GM23338 (cell line): ENCODE results near the gene BUB1B.

ENCODE experiments used
- CREB1 ChIP-seq: fragments of 250-450 bp; sonication (Bioruptor Pico); IDR thresholded peaks from 2 replicates; pipeline ENCODE4 v1.5.0; 2020; ENCODE audit warnings: low read depth, mild to moderate bottlenecking, moderate library complexity
- CTCF ChIP-seq, 2 experiments: fragments of 200-600 bp in 1 of 2; sonication (generic) in 1 of 2; conservative IDR thresholded peaks; 2 replicates each; pipeline versions ENCODE4 v1.5.1 to v1.6.1; 2016 to 2017; ENCODE audit warnings: antibody characterized with exemption in 2 of 2, low read depth in 2 of 2, mild to moderate bottlenecking in 2 of 2, moderate library complexity in 1 of 2
- EZH2 ChIP-seq: fragments of 200-600 bp; sonication (generic); IDR thresholded peaks from one replicate; pipeline ENCODE4 v1.8.0; 2017; ENCODE audit warnings: antibody characterized with exemption, mild to moderate bottlenecking, low read depth; ENCODE audit not compliant: unreplicated experiment
- EZH2phosphoT487 ChIP-seq: fragments of 200-600 bp; sonication (generic); IDR thresholded peaks from one replicate; pipeline ENCODE4 v1.8.1; 2018; ENCODE audit warnings: antibody characterized with exemption; ENCODE audit not compliant: unreplicated experiment
- JUNB ChIP-seq: IDR thresholded peaks from one replicate; pipeline ENCODE4 v1.6.1; 2016; ENCODE audit warnings: antibody characterized with exemption; ENCODE audit not compliant: unreplicated experiment
- NANOG ChIP-seq: IDR thresholded peaks from 2 replicates; pipeline ENCODE4 v1.6.1; 2016; ENCODE audit warnings: antibody characterized with exemption, borderline replicate concordance
- POLR2AphosphoS5 ChIP-seq: IDR thresholded peaks from 2 replicates; pipeline ENCODE4 v1.6.1; 2016; ENCODE audit warnings: antibody characterized with exemption, low read depth
- ZNF114 ChIP-seq: fragments of 250-450 bp; sonication (Bioruptor Pico); IDR thresholded peaks from 2 replicates; pipeline ENCODE4 v1.5.0; 2020; ENCODE audit warnings: mild to moderate bottlenecking, moderate library complexity
- TF ChIP-seq, protein P1 (sequence below): IDR thresholded peaks from one replicate; pipeline ENCODE4 v1.6.1; 2018; ENCODE audit warnings: antibody characterized with exemption; ENCODE audit not compliant: unreplicated experiment
- TF ChIP-seq, protein P2 (sequence below): IDR thresholded peaks from 2 replicates; pipeline ENCODE4 v1.6.1; 2016; ENCODE audit warnings: antibody characterized with exemption

GRCh38 chr15:40222131-40222530 lies 61.3 kb downstream of the BUB1B start:
- TF ChIP-seq CTCF (conservative IDR thresholded peaks at IDR 0.05; ENCODE audit: low read depth in 2 of 2), result no peak
- TF ChIP-seq EZH2, result no peak
- no peak for TF ChIP-seq ZNF114 (CRISPR knock-in tag)
- TF ChIP-seq, protein P1, sequence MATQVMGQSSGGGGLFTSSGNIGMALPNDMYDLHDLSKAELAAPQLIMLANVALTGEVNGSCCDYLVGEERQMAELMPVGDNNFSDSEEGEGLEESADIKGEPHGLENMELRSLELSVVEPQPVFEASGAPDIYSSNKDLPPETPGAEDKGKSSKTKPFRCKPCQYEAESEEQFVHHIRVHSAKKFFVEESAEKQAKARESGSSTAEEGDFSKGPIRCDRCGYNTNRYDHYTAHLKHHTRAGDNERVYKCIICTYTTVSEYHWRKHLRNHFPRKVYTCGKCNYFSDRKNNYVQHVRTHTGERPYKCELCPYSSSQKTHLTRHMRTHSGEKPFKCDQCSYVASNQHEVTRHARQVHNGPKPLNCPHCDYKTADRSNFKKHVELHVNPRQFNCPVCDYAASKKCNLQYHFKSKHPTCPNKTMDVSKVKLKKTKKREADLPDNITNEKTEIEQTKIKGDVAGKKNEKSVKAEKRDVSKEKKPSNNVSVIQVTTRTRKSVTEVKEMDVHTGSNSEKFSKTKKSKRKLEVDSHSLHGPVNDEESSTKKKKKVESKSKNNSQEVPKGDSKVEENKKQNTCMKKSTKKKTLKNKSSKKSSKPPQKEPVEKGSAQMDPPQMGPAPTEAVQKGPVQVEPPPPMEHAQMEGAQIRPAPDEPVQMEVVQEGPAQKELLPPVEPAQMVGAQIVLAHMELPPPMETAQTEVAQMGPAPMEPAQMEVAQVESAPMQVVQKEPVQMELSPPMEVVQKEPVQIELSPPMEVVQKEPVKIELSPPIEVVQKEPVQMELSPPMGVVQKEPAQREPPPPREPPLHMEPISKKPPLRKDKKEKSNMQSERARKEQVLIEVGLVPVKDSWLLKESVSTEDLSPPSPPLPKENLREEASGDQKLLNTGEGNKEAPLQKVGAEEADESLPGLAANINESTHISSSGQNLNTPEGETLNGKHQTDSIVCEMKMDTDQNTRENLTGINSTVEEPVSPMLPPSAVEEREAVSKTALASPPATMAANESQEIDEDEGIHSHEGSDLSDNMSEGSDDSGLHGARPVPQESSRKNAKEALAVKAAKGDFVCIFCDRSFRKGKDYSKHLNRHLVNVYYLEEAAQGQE, result no peak
- no peak for TF ChIP-seq POLR2AphosphoS5
- no peak for TF ChIP-seq EZH2phosphoT487
- no peak for TF ChIP-seq JUNB
- TF ChIP-seq, protein P2, sequence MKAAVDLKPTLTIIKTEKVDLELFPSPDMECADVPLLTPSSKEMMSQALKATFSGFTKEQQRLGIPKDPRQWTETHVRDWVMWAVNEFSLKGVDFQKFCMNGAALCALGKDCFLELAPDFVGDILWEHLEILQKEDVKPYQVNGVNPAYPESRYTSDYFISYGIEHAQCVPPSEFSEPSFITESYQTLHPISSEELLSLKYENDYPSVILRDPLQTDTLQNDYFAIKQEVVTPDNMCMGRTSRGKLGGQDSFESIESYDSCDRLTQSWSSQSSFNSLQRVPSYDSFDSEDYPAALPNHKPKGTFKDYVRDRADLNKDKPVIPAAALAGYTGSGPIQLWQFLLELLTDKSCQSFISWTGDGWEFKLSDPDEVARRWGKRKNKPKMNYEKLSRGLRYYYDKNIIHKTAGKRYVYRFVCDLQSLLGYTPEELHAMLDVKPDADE, result no peak
- no peak for TF ChIP-seq CREB1 (CRISPR knock-in tag)
- TF ChIP-seq NANOG, result no peak
